B cell (primary cell): ENCODE data around the gene AMBRA1. TPM values are rescaled to one million over a fixed set of nuclear protein-coding genes. Genes with fewer than 3 reads are reported as not detected.

Experiments used
- ATAC-seq: fragments of 200-7000 bp; cut with Tn5 transposase; one replicate; pipeline ENCODE4 v1.10.0; 2021; ENCODE audit warnings: low read depth, mild to moderate bottlenecking, moderate number of reproducible peaks, moderate library complexity
- CTCF ChIA-PET: fragments of 350-600 bp; sonication (Branson Sonifier 250); formaldehyde crosslinking; loops from one replicate; lab custom pipeline; 2021; ENCODE audit warnings: antibody characterized with exemption, inconsistent platforms; lab: Charles Lee
- POLR2A ChIA-PET: fragments of 350-600 bp; sonication (Branson Sonifier 250); formaldehyde crosslinking; loops from one replicate; lab custom pipeline; 2021; ENCODE audit warnings: antibody characterized with exemption; lab: Charles Lee
- DNase-seq: peaks from one replicate; pipeline ENCODE4 v3.0.0; 2013
- H2AFZ ChIP-seq: 2 replicates; pipeline ENCODE4 v1.6.1; 2012; ENCODE audit warnings: mild to moderate bottlenecking, low read depth, low read length; ENCODE audit not compliant: insufficient read depth, poor library complexity, severe bottlenecking
- H3K27ac ChIP-seq, 2 donors: 1 replicate in 1 of 2; 2 replicates in 1 of 2; pipeline ENCODE4 v1.5.1; 2012 to 2013; ENCODE audit warnings: low read length in 2 of 2, mild to moderate bottlenecking in 2 of 2, moderate library complexity in 1 of 2
- H3K27me3 ChIP-seq, 4 experiments: fragments of 200-600 bp in 1 of 4; sonication (generic) in 1 of 4; replicated peaks in 1 of 4; 1 replicate in 2 of 4; 2 replicates in 2 of 4; pipeline versions ENCODE4 v1.6.1 to v1.7.0; 2013 to 2016; ENCODE audit warnings: low read length in 3 of 4, mild to moderate bottlenecking in 2 of 4, mixed read lengths in 1 of 4, moderate library complexity in 1 of 4; ENCODE audit not compliant: insufficient read depth in 4 of 4, control insufficient read depth in 3 of 4; ENCODE audit errors: control extremely low read depth in 1 of 4
- H3K36me3 ChIP-seq, 2 experiments: replicated peaks in 1 of 2; 1 replicate in 1 of 2; 2 replicates in 1 of 2; pipeline versions ENCODE4 v1.6.1 to v1.7.1; 2013; ENCODE audit warnings: low read length in 1 of 2; ENCODE audit not compliant: insufficient read depth in 2 of 2, control insufficient read depth in 1 of 2; ENCODE audit errors: control extremely low read depth in 1 of 2, extremely low read depth in 1 of 2
- H3K4me1 ChIP-seq, 2 donors: fragments of 200-600 bp in 1 of 2; sonication (generic) in 1 of 2; 1 replicate in 1 of 2; 2 replicates in 1 of 2; pipeline versions ENCODE4 v1.5.1 to v1.6.1; 2013 to 2017; ENCODE audit warnings: low read length in 2 of 2; ENCODE audit not compliant: control insufficient read depth in 2 of 2, insufficient read depth in 2 of 2
- H3K4me2 ChIP-seq: replicated peaks from 2 replicates; pipeline ENCODE3; 2012; ENCODE audit warnings: mild to moderate bottlenecking, low read depth, low read length; ENCODE audit not compliant: poor library complexity, severe bottlenecking
- H3K4me3 ChIP-seq, 5 experiments: fragments of 200-600 bp in 1 of 5; sonication (generic) in 1 of 5; 1 replicate in 3 of 5; 2 replicates in 2 of 5; pipeline versions ENCODE4 v1.5.1 to v1.7.0; 2011 to 2016; ENCODE audit warnings: low read length in 4 of 5, mild to moderate bottlenecking in 4 of 5, low read depth in 2 of 5, control low read depth in 1 of 5, moderate library complexity in 1 of 5; ENCODE audit not compliant: insufficient read depth in 1 of 5; ENCODE audit errors: control extremely low read depth in 1 of 5, extremely low read depth in 1 of 5
- H3K79me2 ChIP-seq: fragments of 200-600 bp; sonication (generic); one replicate; pipeline ENCODE4 v1.6.0; 2016; ENCODE audit warnings: low read length; ENCODE audit not compliant: control insufficient read depth, insufficient read depth
- H3K9ac ChIP-seq: fragments of 200-600 bp; sonication (generic); 2 replicates; pipeline ENCODE4 v1.6.1; 2017; ENCODE audit warnings: mild to moderate bottlenecking, low read length, moderate library complexity
- H3K9me3 ChIP-seq, 3 donors: one replicate each; pipeline versions ENCODE4 v1.6.1 to v1.7.1; 2013; ENCODE audit warnings: low read length in 2 of 3; ENCODE audit not compliant: control insufficient read depth in 2 of 3, insufficient read depth in 1 of 3; ENCODE audit errors: control extremely low read depth in 1 of 3
- H4K20me1 ChIP-seq: 2 replicates; pipeline ENCODE4 v1.6.0; 2012; ENCODE audit warnings: mild to moderate bottlenecking, low read length; ENCODE audit not compliant: insufficient read depth, control insufficient read depth, poor library complexity, severe bottlenecking
- H3K27ac Mint-ChIP-seq: one replicate; pipeline ENCODE4 v1.8.0; 2021; ENCODE audit warnings: mixed read lengths
- H3K27me3 Mint-ChIP-seq: one replicate; pipeline ENCODE4 v1.8.0; 2021; ENCODE audit warnings: mixed read lengths
- H3K4me1 Mint-ChIP-seq: one replicate; pipeline ENCODE4 v1.8.0; 2021; ENCODE audit warnings: mixed read lengths
- H3K4me3 Mint-ChIP-seq: one replicate; pipeline ENCODE4 v1.8.0; 2021; ENCODE audit warnings: mixed read lengths
- H3K9me3 Mint-ChIP-seq: one replicate; pipeline ENCODE4 v1.8.0; 2022; ENCODE audit warnings: mixed read lengths; ENCODE audit not compliant: insufficient read depth
- EZH2 ChIP-seq: IDR thresholded peaks from 2 replicates; pipeline ENCODE4 v1.6.1; 2012; ENCODE audit warnings: borderline replicate concordance, low read depth, mild to moderate bottlenecking, moderate library complexity, low read length; ENCODE audit not compliant: insufficient read depth, poor library complexity, severe bottlenecking
- WGBS: methylation state at CpG from one replicate; pipeline ENCODE4 v1.1.5; 2013; ENCODE audit warnings: missing lambda C conversion rate; ENCODE audit not compliant: insufficient coverage; 5-methylcytosine and 5-hydroxymethylcytosine counted together
- intact Hi-C: fragments of 100-400 bp; cut with micrococcal nuclease; formaldehyde crosslinking; loops from one replicate; pipeline ENCODE4 v1.10.0; 2022
- polyA plus RNA-seq: library from polyadenylated mRNA; depleted of rRNA; stranded (reverse); fragments of >200 nt; gene quantifications from 2 replicates; pipeline ENCODE4 v1.2.3, GENCODE V29; 2012
- total RNA-seq, 2 donors: library from RNA; stranded (reverse); fragments of 120-200 nt in 1 of 2; gene quantifications; 1 replicate in 1 of 2; 2 replicates in 1 of 2; pipeline versions ENCODE4 v1.2.3 to v1.2.4, GENCODE V29; 2013 to 2022
- TF ChIP-seq, protein P1 (sequence below): fragments of 200-600 bp; IDR thresholded peaks from one replicate; pipeline ENCODE4 v1.8.0; 2022; ENCODE audit warnings: antibody characterized with exemption, mild to moderate bottlenecking

AMBRA1 gene
- total and polyA plus RNA-seq, 2 donors (not counting 1 experiment from before 2014, with no cell fraction given), result 13.8 to 36.1 TPM

DNA sequence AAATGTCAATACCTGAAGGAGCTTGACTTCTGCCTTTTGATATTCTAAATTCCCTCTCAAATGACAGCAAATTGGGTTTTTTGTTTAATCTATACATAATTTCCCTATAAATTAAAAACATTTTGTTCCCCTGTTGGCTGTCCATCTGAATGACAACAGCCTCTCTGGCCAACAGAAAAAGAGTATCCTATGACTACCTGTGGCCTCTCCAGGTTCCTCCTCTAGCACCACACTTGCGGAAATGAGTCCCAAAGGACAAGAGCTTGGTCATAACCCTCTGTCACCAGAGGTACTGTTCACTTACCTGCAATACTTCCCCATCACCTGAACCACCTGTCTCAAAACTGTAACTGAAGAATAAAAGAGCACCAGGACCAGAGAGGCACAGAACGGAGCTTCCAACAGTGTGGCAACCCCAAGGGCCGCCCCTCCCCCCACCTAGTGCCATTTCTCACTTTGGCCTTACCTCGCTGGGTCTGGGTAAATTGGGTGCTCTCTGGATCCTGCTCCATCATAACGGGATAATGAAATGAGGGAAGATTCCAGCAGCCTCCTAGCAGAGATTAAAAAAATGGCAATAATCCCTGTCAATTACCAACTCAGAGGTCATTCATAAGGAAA is 81.5 kb downstream of the AMBRA1 start:
- no peaks in the 10 kb centered on the region for H3K9me3 Mint-ChIP-seq
- ATAC-seq, result no peak

DNA sequence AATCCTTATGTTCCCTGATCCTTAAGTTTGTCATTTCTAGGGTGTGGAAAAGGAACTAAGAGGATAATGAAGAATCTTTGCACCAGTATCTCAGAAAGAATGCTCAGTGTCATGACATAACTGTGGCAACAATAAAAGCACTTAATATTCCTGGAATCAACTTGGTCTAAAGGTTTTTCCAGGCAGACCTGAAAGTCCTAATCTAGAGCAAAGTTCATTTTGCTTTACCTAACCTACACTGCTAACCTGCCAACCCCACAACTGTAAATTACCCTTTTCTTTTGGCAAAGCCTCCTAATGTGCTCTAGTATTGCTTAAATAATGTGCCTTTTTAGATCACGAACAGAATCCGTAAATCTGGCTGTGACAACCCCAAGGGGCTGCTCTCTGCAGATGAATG is 82.5 kb downstream of the AMBRA1 start:
- H3K9me3 Mint-ChIP-seq, result no peaks in the 10 kb centered on the region
- H3K27ac Mint-ChIP-seq, result no peak overlapping the region
- DNase-seq (no peak), ATAC-seq (no peak)
- Histone ChIP-seq H3K27me3 (no peaks in the 10 kb centered on the region), H3K27ac (no peak overlapping the region), H3K9me3 (no peaks in the 10 kb centered on the region), H3K36me3 (peaks cover 6 to 31% of the 10 kb centered on the region in 2 experiments), H2AFZ (no peak overlapping the region), H3K79me2 (peaks cover 18% of the 10 kb centered on the region), H3K4me3 (no peak overlapping the region), H3K4me2 (no peak overlapping the region), H3K9ac (no peak overlapping the region), H3K4me1 (no peaks in the 10 kb centered on the region), H4K20me1 (peaks cover 18% of the 10 kb centered on the region)
- no peak for TF ChIP-seq EZH2
- TF ChIP-seq, protein P1, sequence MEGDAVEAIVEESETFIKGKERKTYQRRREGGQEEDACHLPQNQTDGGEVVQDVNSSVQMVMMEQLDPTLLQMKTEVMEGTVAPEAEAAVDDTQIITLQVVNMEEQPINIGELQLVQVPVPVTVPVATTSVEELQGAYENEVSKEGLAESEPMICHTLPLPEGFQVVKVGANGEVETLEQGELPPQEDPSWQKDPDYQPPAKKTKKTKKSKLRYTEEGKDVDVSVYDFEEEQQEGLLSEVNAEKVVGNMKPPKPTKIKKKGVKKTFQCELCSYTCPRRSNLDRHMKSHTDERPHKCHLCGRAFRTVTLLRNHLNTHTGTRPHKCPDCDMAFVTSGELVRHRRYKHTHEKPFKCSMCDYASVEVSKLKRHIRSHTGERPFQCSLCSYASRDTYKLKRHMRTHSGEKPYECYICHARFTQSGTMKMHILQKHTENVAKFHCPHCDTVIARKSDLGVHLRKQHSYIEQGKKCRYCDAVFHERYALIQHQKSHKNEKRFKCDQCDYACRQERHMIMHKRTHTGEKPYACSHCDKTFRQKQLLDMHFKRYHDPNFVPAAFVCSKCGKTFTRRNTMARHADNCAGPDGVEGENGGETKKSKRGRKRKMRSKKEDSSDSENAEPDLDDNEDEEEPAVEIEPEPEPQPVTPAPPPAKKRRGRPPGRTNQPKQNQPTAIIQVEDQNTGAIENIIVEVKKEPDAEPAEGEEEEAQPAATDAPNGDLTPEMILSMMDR, result no peak
- WGBS, result 80% methylated on average over 1 of the region's 2 CpGs
- intact Hi-C loops, result no loop called here
- POLR2A ChIA-PET, result no interaction called here
- no peaks in the 10 kb centered on the region for H3K4me1 Mint-ChIP-seq
- no peaks in the 10 kb centered on the region for H3K27me3 Mint-ChIP-seq
- CTCF ChIA-PET, result no interaction called here
- H3K4me3 Mint-ChIP-seq, result no peak overlapping the region

More for the DNA sequence above, 81.5 kb downstream of the AMBRA1 start:
- H3K9ac ChIP-seq, result no peak overlapping the region
- DNase-seq, result no peak
- no peak overlapping the region for H3K4me3 ChIP-seq
- no peaks in the 10 kb centered on the region for H3K4me1 ChIP-seq
- Mint-ChIP-seq H3K27ac (no peak overlapping the region), H3K4me1 (no peaks in the 10 kb centered on the region), H3K27me3 (no peaks in the 10 kb centered on the region), H3K4me3 (no peak overlapping the region)
- ChIA-PET POLR2A (no interaction called here), CTCF (no interaction called here)
- intact Hi-C loops, result no loop called here
- H3K79me2 ChIP-seq, result peaks cover 16% of the 10 kb centered on the region
- TF ChIP-seq EZH2, result no peak
- TF ChIP-seq, protein P1, result no peak
- H4K20me1 ChIP-seq, result peaks cover 18% of the 10 kb centered on the region
- WGBS, result 100% methylated on average over 3 of the region's 5 CpGs
- H3K9me3 ChIP-seq, result no peaks in the 10 kb centered on the region
- H3K4me2 ChIP-seq, result no peak overlapping the region
- H3K27ac ChIP-seq, result no peak overlapping the region
- H3K36me3 ChIP-seq, result peaks cover 6 to 28% of the 10 kb centered on the region in 2 experiments
- no peaks in the 10 kb centered on the region for H3K27me3 ChIP-seq
- H2AFZ ChIP-seq, result no peak overlapping the region
